Heart left ventricle (tissue), 13 donors: ENCODE results near the gene CCDC197.

Source experiments
- CTCF ChIP-seq, 12 donors: fragments of 200-600 bp; sonication (generic) in 4 of 12; IDR thresholded peaks; one replicate each; pipeline versions ENCODE4 v1.5.0 to v1.8.0; 2018 to 2022; ENCODE audit warnings: antibody characterized with exemption in 12 of 12, mild to moderate bottlenecking in 5 of 12
- POLR2A ChIP-seq, 2 donors: fragments of 450-650 bp; IDR thresholded peaks; one replicate each; pipeline ENCODE4 v1.6.1; 2017; ENCODE audit warnings: antibody characterized with exemption in 2 of 2, mild to moderate bottlenecking in 2 of 2, moderate library complexity in 2 of 2
- donor health status: ischemic (EF 13 %, LVEDD 7.1; RV severe dilation, severe dysfunction).
- donor health status: DM: no; HTN: yes; CAD: no.
- donor health status: DM: no; HTN: no; CAD: no.
- donor health status: ischemic (EF 25% LVEDD 6.9; RV normal size, moderate dysfunction).
- donor health status: ischemic (EF 25% LVEDD 5.7; RV mildly dilated, moderate dysfunction).
- donor health status: ischemic (EF 35%, LVEDD 5.7; RV mildly dilated, moderate dysfunction).
- donor health status: nonischemic (EF 11% LVEDD 7.7; RV severe dilation, severe dysfunction).
- donor health status: DM: yes; HTN: yes; CAD: no.
- donor health status: PGD.
- donor health status: ischemic (EF 29% LVEDD 5.4; RV normal size, mild dysfunction).
- donor health status: nonischemic (EF 23%, LVEDD 6.1; RV moderate dilation, normal function).

- TF ChIP-seq CTCF (IDR thresholded peaks at IDR 0.05), result no peak
- no peak for TF ChIP-seq POLR2A (IDR thresholded peaks at IDR 0.05)
These were observed 9.7 kb upstream of the CCDC197 start for GRCh38 chr14:93987376-93987775.
